SW480 (cell line): ENCODE data around the gene ZNF775.
A peak's percentile ranks its signal among the peaks of the same experiment; 100 is the strongest.

Experiments used
- DNase-seq: peaks from one replicate; pipeline ENCODE4 v3.0.0-alpha.2; 2016; ENCODE audit warnings: low spot score

The ZNF775 gene

GRCh38 chr7:150346922-150347321, 32.2 kb upstream of the ZNF775 start:
- DNase-seq: no peak

GRCh38 chr7:150351587-150352194, 27.4 kb upstream of the ZNF775 start:
- no peak for DNase-seq

DNA sequence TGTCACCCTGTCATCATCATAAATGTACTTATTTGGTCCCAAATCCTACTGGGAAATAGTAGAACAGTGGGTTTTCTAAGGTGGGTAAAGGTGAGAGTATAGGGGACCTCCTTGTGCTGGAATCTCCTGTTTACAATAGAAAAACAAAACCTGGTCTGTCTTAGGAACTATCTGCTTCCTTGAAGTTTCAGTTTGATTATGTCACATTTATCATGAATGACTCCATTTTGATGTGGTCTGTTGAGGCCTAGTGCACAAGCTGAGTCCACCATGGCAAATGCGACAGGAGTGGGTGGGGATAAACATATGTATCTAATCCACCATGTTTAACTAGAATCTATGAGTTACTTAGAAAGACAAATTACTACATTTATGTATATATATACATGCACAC, 23.5 kb upstream of the ZNF775 start:
- no peak for DNase-seq

DNA sequence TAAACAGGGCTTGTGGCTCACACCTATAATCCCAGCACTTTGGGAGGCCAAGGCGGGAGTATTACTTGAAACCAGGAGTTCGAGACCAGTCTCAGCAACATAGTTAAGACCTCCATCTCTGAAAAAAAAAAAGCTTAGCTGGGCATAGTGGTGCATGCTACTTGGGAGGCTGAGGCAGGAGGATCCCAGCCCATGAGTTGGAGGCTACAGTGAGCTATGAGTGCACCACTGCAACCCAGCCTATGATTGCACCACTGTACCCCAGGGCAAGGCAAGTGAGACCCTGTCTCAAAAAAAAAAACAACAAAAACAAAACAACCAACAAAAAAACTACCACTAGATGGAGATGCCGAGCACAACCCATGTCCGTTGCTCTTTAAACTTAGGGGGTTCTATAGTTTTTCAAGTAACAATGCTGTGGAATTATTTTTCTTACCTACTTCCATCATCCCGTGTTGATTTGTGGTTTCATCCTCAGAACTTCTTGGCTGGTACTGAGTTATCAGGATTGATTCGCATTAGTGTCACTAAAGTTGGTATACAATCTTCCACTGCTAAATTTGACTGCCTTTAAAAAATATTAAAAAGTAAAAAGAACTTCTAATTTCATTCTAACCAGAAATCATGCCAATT, 22.7 kb upstream of the ZNF775 start:
- DNase-seq: peak; percentile 46

DNA sequence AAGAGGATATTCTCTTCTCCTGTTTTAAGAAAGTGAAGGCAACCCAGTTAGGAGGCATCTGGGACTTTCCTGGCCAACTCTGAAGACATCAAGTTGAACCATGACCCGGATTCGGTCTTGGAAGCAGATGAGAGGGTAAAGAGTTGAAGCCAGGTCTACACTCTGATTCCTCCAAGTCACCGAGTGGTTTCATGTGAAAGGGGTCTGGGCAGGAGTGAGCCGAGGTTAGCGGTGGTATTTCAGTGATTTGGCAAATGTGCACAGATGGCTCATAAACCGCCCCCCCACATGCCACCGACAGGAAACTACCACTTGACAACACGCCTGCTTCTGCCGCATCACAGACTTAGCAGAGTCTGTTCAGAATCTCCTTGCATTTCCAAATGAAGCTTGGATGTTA, 21.9 kb upstream of the ZNF775 start:
- DNase-seq: no peak

DNA sequence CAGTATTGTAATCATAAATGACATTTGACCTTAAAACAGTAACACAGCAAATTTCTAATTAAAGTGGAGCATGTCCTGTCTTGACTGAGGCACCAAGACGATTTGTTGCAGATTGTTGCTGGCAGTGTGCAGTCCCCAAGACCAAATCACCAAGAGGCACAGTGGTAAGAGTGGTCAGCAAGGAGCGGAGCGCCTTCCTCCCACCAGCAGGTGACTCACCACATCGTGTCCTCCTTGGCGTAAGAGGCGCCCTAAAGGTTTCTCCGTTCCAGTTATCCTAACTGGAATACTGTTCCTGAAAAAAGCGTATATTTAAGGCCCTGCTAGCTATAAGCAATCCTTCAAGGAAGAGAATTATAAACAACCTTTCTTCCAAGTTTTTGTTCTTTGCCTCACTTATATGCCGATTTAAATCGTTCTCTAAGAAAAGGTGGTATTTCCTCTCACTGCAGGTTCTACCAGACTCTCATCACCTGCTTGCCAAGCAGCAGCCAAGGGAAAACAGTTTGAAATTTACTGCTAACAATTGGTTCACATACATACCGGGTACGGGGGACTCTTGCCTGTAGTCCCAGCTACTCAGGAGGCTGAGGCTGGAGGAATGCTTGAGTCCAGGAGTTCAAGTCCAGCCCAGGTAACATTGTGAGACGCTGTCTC, 21.2 kb upstream of the ZNF775 start:
- DNase-seq: no peak

DNA sequence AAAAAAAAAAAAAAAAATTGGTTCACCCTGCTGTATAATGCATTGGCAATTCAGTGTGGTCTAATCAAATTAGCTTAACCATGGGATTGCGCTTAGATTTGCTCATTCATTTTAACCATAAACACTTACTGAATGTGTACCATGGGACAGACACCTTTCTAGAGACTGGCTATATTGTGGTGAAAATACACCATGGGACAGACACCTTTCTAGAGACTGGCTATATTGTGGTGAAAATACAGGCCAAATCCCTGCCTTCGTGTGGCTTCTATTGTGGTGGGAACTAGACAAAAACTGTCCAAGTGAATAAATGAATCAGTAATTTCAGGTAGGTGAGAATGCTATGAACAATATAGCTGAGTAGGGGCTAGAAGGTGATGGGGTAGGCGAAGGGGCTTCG, 20.7 kb upstream of the ZNF775 start:
- no peak for DNase-seq

DNA sequence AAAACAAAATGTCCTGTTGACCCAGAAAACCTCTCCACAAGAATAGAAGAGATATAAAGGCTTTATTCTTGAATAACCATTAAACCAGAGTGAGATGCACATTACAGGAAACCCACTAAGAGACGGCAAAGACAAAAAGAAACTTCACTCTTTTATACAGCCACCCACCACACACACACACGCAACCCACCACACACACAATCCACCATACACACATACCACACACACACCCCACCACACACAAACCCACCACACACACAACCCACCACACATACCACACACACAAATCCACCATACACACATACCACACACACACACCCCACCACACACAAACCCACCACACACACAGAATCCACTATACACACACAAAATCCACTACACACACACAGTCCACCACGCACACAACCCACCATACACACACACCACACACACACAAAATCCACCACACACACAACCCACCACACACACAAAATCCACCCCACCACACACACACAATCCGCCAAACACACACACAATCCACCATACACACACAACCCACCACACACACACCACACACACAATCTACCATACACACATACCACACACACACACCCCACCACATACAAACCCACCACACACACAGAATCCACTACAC, 20.0 kb upstream of the ZNF775 start:
- DNase-seq: no peak

DNA sequence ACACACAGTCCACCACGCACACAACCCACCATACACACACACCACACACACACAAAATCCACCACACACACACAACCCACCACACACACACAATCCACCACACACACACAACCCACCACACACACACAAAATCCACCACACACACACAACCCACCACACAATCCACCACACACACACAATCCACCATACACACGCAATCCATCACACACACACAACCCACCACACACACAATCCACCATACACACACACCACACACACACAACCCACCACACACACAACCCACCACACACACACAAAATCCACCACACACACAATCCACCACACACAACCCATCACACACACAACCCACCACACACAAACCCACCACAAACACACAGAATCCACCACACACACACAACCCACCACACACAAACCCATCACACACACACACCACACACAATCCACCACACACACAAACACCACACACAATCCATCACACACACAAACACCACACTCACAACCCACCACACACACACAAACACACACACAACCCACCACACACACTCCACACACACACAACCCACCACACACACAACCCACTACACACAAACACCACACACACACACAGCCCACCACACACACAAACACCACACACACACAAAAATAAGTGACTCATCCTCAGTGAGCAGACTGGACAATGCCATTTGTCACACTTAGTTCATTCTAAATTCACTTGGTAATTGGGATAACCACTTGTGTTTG, 19.3 kb upstream of the ZNF775 start:
- DNase-seq: no peak

- no peak for DNase-seq
Observed at GRCh38 chr7:150360363-150361058, 18.6 kb upstream of the ZNF775 start.

DNA sequence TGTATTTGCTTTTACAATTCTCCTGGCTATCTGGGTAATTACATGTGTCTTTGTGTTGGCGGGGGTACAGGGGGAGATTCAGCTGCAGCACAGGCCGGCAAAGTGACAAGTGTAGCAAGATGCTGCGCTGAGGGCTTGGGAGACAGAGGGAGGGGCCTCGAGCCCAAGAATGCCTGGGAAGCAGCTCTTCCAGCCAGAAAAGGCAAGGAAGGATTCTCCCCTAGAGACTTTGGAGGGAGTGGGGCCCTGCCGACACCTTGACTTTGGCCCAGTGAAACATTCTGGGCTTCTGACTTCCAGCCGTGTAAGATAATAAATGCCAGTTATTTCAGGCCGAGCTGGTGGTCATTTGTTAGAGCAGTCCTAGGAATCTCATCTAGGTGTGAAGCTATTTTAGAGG, 17.7 kb upstream of the ZNF775 start:
- no peak for DNase-seq

DNA sequence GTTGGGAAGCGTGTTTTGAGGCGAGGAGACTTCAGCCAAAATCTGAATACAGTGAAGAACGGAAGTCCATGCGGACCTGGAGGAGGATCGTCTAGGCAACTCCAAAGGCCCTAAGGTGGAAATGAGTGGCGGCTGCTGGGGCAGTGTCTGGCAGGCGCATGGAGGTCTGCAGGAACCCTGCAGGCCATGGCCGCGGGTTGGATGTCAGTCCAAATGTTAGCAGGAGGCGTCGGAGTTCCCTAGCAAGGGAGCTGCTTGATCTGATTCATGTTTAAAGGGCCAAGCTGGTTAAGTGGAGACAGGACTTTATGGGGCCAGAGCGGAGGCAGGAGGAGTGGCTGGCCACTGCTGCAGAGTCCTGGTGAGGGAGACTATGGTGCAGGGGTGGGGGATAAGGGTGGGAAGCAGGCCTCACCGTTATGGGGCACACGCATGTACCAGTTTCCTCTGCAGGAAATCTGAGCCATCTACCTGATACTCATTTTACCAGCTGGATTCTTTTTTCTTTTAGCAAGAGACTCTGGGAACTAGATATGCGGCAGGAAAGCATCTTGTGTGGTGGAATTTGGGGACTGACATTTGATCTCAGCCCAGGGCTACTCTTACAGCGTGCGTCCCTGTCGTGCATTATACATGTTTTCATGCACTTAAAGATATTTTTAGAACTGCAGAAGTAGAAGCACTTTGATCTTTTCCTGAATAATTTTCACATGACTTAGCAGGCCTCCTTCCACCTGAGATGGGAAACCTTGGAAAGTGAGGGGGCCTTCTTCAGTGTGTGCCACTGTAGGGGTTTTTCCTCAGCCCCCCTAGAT, 17.1 kb upstream of the ZNF775 start:
- no peak for DNase-seq

- no peak for DNase-seq
Observed at GRCh38 chr7:150363370-150363769, 15.8 kb upstream of the ZNF775 start.

DNA sequence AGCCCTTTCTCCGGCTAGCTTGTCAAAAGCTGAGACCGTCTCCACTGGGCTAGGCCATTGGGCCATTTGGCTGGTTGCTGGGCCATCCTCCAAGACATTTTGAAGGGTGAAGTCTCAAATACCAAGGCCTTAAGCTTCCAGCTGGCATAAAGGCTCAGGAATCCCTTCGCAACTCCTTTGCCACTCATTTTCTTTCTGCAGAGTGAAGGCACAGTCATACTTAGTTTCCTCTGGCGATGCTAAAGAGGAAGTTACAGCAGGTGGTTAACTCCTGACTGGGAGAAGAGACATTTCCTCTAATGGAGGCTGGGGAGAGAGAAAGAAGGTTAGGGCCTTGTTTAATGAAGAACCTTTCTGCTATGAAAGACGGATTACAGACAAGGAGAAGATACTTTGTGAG, 15.3 kb upstream of the ZNF775 start:
- DNase-seq: no peak

GRCh38 chr7:150365194-150365593, 13.9 kb upstream of the ZNF775 start:
- DNase-seq: no peak

- no peak for DNase-seq
Observed at GRCh38 chr7:150365673-150366398, 13.3 kb upstream of the ZNF775 start.

DNA sequence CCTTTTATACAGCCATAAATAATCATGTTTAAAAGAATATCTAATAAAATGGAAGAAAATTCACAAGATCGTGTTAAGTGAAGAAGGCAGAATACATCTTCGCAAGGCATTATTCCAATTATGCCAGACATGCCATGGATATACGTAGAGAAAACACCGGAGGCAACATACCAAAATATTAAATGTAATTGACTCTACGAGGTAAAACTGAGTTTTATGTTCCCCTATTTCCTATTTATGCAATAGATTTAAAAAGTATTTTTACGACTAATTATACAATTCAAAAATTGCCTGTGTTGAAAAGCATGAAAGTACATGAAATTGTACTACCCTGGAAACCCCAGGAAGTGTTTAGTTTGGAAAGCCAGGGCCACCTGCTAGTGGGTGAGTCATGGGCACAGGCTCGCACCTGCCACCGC, 11.4 kb upstream of the ZNF775 start:
- peak; percentile 95 for DNase-seq

DNA sequence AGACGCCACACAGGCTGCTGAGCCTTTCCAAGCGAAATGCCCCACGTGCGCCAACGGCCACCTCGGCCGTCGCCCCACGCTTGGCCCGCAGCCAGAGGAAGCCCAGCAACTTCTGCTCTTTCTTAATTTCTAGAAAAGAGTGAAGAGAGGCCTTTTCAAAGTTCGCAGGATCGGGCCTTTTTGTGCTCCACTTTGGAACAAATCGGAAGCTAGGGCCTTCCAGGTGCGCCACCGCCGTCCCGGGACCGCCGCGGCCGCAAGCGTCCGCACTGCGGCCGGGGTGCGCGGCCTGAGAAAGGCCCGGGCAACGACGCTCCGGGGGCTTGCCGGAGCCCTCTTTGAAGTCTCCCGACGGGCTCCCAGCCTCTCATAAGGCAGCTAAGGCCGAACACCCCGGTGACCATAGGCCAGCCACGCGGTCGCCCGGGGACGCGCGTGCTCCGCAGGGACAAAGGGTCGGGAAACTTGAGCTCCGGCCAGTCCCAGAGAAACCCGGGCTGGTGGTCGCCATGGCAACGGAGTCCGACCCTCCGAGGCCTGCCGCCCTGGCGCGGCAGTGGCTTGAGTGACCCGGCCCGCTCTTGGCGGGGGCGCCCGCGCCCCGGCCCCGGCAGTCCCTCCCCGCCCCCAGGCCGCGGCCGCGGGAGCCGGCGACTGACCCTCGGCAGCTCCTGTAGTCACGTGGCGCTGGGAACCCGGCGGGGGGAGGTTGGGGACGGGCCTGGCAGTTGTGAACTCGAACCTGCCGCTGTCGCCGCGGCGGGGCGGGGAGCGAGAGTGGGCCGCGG, 10.8 kb upstream of the ZNF775 start, which contains the start of gene REPIN1:
REPIN1 (plus strand) TSS at position 727 of the 788 bp plus-strand sequence. CDS start 890 bp downstream, outside the sequence.
- peak; percentile 85 for DNase-seq
